ENCODE results near the gene MSRB1. TPM values are rescaled to one million over a fixed set of nuclear protein-coding genes. Genes with fewer than 3 reads are reported as not detected.

MSRB1 gene
- total RNA-seq, 2 donors from 2014 or later, result 20.6 to 23.5 TPM

- H3K9ac ChIP-seq (ENCODE audit: extremely low read depth, low read length, poor library complexity, severe bottlenecking), result no peak overlapping the region
- no peaks in the 10 kb centered on the region for H3K4me1 ChIP-seq (ENCODE audit: control insufficient read depth, insufficient read depth, low read length)
- H3K9me3 Mint-ChIP-seq, result peaks cover 2% of the 10 kb centered on the region
- no peaks in the 10 kb centered on the region for H3K4me1 Mint-ChIP-seq
- no peaks in the 10 kb centered on the region for H3K36me3 Mint-ChIP-seq (ENCODE audit: low read depth)
- WGBS, 2 experiments (ENCODE audit: insufficient coverage in 1 of 2, insufficient read length in 1 of 2), result 92 to 95% methylated on average over 15 to 19 of the region's 19 CpGs
- no peaks in the 10 kb centered on the region for H3K9me3 ChIP-seq (ENCODE audit: control insufficient read depth, low read length)
- peaks cover 4% of the 10 kb centered on the region for H3K27me3 Mint-ChIP-seq (ENCODE audit: insufficient read depth)
- no peaks in the 10 kb centered on the region for H3K27me3 ChIP-seq (ENCODE audit: control insufficient read depth, insufficient read depth, low read length, poor library complexity, severe bottlenecking)
- H3K27ac Mint-ChIP-seq, result no peak overlapping the region
- TF ChIP-seq, protein P1, sequence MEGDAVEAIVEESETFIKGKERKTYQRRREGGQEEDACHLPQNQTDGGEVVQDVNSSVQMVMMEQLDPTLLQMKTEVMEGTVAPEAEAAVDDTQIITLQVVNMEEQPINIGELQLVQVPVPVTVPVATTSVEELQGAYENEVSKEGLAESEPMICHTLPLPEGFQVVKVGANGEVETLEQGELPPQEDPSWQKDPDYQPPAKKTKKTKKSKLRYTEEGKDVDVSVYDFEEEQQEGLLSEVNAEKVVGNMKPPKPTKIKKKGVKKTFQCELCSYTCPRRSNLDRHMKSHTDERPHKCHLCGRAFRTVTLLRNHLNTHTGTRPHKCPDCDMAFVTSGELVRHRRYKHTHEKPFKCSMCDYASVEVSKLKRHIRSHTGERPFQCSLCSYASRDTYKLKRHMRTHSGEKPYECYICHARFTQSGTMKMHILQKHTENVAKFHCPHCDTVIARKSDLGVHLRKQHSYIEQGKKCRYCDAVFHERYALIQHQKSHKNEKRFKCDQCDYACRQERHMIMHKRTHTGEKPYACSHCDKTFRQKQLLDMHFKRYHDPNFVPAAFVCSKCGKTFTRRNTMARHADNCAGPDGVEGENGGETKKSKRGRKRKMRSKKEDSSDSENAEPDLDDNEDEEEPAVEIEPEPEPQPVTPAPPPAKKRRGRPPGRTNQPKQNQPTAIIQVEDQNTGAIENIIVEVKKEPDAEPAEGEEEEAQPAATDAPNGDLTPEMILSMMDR (conservative IDR thresholded peaks at IDR 0.05), result no peak
- no peak overlapping the region for H3K4me3 Mint-ChIP-seq
- peak; percentile 36 for DNase-seq
- no peak overlapping the region for H3K4me3 ChIP-seq (ENCODE audit: low read length)
- no peaks in the 10 kb centered on the region for H3K36me3 ChIP-seq (ENCODE audit: control insufficient read depth, insufficient read depth, low read length)
- no peak overlapping the region for H3K27ac ChIP-seq (ENCODE audit: low read depth, low read length)
Measured at GRCh38 chr16:1950559-1950958, 7.6 kb upstream of the MSRB1 start.

DNA sequence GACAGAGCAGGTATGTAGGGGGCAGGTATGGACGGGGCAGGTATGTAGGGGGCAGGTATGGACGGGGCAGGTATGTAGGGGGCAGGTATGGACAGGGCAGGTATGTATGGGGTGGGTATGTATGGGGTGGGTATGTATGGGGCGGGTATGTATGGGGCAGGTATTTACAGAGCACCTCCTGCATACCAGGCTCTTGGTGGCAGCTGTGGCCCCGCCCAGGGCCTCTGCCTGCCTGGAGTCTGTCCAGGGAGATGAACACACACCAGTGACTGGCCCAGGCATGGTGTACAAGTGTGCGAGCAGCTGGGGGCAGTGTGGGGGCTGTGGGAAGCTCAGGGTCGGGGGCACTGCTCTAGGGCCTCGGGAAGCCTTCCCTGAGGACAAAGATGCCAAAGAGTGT lies 7.0 kb upstream of the MSRB1 start:
- Mint-ChIP-seq H3K9me3 (peaks cover 2% of the 10 kb centered on the region), H3K27me3 (ENCODE audit: insufficient read depth) (peaks cover 4% of the 10 kb centered on the region), H3K36me3 (ENCODE audit: low read depth) (no peaks in the 10 kb centered on the region), H3K27ac (no peak overlapping the region), H3K4me1 (no peaks in the 10 kb centered on the region), H3K4me3 (no peak overlapping the region)
- H3K4me3 ChIP-seq (ENCODE audit: low read length), result no peak overlapping the region
- H3K9me3 ChIP-seq (ENCODE audit: control insufficient read depth, low read length), result no peaks in the 10 kb centered on the region
- TF ChIP-seq, protein P1 (conservative IDR thresholded peaks at IDR 0.05), result no peak
- H3K27ac ChIP-seq (ENCODE audit: low read depth, low read length), result no peak overlapping the region
- DNase-seq, result no peak
- H3K9ac ChIP-seq (ENCODE audit: extremely low read depth, low read length, poor library complexity, severe bottlenecking), result no peak overlapping the region
- H3K4me1 ChIP-seq (ENCODE audit: control insufficient read depth, insufficient read depth, low read length), result no peaks in the 10 kb centered on the region
- WGBS, 2 experiments (ENCODE audit: insufficient coverage in 1 of 2, insufficient read length in 1 of 2), result 86 to 92% methylated on average over 2 to 7 of the region's 7 CpGs
- no peaks in the 10 kb centered on the region for H3K27me3 ChIP-seq (ENCODE audit: control insufficient read depth, insufficient read depth, low read length, poor library complexity, severe bottlenecking)
- no peaks in the 10 kb centered on the region for H3K36me3 ChIP-seq (ENCODE audit: control insufficient read depth, insufficient read depth, low read length)

DNA sequence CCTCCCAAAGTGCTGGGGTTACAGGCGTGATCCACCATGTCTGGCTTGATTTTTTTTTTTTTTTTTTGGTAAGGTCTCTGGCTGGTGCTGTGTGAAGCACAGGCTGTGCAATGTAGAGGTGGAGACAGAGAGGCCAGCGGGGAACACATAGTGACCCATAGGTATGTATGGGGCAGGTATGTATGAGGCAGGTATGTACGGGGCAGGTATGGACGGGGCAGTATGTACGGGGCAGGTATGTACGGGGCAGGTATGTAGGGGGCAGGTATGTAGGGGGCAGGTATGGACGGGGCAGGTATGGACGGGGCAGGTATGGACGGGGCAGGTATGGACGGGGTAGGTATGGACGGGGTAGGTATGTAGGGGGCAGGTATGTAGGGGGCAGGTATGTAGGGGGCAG lies 6.5 kb upstream of the MSRB1 start:
- Mint-ChIP-seq H3K9me3 (peaks cover 2% of the 10 kb centered on the region), H3K4me1 (no peaks in the 10 kb centered on the region)

More for the DNA sequence above, 6.5 kb upstream of the MSRB1 start:
- peaks cover 7% of the 10 kb centered on the region for H3K27me3 Mint-ChIP-seq (ENCODE audit: insufficient read depth)
- no peak overlapping the region for H3K27ac Mint-ChIP-seq
- Histone ChIP-seq H3K27ac (ENCODE audit: low read depth, low read length) (no peak overlapping the region), H3K4me3 (ENCODE audit: low read length) (no peak overlapping the region), H3K9me3 (ENCODE audit: control insufficient read depth, low read length) (no peaks in the 10 kb centered on the region), H3K27me3 (ENCODE audit: control insufficient read depth, insufficient read depth, low read length, poor library complexity, severe bottlenecking) (no peaks in the 10 kb centered on the region), H3K4me1 (ENCODE audit: control insufficient read depth, insufficient read depth, low read length) (no peaks in the 10 kb centered on the region), H3K9ac (ENCODE audit: extremely low read depth, low read length, poor library complexity, severe bottlenecking) (no peak overlapping the region), H3K36me3 (ENCODE audit: control insufficient read depth, insufficient read depth, low read length) (no peaks in the 10 kb centered on the region)
- DNase-seq, result no peak
- no peak overlapping the region for H3K4me3 Mint-ChIP-seq
- no peaks in the 10 kb centered on the region for H3K36me3 Mint-ChIP-seq (ENCODE audit: low read depth)
- TF ChIP-seq, protein P1 (conservative IDR thresholded peaks at IDR 0.05), result no peak
- 98 to 100% methylated on average over 1 to 9 of the region's 11 CpGs for WGBS, 2 experiments (ENCODE audit: insufficient coverage in 1 of 2, insufficient read length in 1 of 2)

Measured in endodermal cell (in vitro differentiated cells).